Measurements from ENCODE around the gene DMKN. TPM values are rescaled to one million over a fixed set of nuclear protein-coding genes. Genes with fewer than 3 reads are reported as not detected.

DMKN gene
- total RNA-seq, 1 donor = 2.2 TPM

DNA sequence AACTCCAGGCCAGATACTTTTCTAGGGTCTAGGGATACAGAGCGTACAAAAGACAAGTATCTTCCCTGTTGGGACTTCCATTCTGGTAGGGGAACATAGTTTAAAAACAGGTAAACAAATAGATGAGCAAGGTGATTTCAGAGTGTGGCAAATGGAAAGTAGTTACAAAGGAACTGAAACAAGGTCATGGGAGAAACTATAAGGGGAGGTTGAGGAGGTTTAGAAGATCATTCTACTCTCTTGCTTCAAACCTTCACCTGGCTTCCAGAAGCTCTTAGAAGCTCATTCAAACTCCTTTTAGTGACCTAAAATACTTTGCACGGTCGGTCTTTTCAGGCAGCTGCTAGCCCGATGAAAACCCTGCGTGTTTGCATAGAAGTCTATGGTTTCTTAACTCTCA lies 56.3 kb downstream of the DMKN start:
- TF ChIP-seq, protein P1, sequence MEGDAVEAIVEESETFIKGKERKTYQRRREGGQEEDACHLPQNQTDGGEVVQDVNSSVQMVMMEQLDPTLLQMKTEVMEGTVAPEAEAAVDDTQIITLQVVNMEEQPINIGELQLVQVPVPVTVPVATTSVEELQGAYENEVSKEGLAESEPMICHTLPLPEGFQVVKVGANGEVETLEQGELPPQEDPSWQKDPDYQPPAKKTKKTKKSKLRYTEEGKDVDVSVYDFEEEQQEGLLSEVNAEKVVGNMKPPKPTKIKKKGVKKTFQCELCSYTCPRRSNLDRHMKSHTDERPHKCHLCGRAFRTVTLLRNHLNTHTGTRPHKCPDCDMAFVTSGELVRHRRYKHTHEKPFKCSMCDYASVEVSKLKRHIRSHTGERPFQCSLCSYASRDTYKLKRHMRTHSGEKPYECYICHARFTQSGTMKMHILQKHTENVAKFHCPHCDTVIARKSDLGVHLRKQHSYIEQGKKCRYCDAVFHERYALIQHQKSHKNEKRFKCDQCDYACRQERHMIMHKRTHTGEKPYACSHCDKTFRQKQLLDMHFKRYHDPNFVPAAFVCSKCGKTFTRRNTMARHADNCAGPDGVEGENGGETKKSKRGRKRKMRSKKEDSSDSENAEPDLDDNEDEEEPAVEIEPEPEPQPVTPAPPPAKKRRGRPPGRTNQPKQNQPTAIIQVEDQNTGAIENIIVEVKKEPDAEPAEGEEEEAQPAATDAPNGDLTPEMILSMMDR (IDR thresholded peaks at IDR 0.05; ENCODE audit: insufficient read depth, low read depth, low read length) = no peak
- no peak for DNase-seq (ENCODE audit: low read depth)
- no peak overlapping the region for H3K4me3 ChIP-seq (ENCODE audit: low read depth, low read length)

DNA sequence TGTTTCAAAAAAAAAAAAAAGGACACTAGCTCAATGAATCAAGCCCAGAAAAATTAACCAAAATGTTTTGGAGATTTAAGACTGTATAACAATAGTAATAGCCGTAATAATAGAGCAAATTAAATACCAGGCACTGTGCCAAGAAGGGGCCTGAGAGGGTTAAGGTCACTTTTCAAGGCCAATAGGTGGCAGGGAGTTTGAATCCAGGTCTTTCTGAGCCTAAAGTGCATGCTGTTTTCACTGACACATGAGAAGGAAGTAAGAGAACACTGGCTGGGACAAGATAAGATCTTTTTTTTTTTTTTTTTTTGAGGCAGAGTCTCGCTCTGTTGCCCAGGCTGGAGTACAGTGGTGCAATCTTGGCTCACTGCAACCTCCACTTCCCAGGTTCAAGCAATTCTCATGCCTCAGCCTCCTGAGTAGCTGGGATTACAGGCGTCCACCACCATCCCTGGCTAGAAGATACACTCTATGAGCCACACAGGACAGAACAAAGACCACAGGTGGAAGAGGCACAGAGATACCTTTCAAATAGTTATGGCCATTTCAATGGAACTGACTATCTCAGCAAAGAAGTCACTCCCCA lies 57.7 kb downstream of the DMKN start:
- DNase-seq (ENCODE audit: low read depth) = no peak
- TF ChIP-seq, protein P1 (IDR thresholded peaks at IDR 0.05; ENCODE audit: insufficient read depth, low read depth, low read length) = no peak
- H3K4me3 ChIP-seq (ENCODE audit: low read depth, low read length) = no peak overlapping the region

DNA sequence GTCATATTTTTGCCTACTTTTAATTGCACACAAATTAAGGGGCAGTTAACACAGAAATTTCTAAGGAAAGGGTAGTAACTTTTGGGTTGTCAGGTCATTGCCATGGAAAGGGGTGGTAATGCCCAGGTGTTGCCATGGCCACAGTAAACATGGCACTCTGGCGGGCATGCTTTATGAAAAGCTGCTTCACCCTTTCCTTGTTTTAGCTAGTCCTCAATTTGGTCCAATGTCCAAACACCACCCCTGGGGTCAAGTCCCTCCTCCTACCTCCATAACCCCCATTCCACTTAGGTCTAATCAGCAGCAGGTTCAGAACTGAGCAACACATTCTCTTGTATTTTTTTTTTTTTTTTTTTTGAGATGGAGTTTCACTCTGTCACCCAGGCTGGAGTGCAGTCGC lies 58.8 kb downstream of the DMKN start:
- no peak overlapping the region for H3K4me3 ChIP-seq (ENCODE audit: low read depth, low read length)
- TF ChIP-seq, protein P1 (IDR thresholded peaks at IDR 0.05; ENCODE audit: insufficient read depth, low read depth, low read length) = no peak
- no peak for DNase-seq (ENCODE audit: low read depth)

DNA sequence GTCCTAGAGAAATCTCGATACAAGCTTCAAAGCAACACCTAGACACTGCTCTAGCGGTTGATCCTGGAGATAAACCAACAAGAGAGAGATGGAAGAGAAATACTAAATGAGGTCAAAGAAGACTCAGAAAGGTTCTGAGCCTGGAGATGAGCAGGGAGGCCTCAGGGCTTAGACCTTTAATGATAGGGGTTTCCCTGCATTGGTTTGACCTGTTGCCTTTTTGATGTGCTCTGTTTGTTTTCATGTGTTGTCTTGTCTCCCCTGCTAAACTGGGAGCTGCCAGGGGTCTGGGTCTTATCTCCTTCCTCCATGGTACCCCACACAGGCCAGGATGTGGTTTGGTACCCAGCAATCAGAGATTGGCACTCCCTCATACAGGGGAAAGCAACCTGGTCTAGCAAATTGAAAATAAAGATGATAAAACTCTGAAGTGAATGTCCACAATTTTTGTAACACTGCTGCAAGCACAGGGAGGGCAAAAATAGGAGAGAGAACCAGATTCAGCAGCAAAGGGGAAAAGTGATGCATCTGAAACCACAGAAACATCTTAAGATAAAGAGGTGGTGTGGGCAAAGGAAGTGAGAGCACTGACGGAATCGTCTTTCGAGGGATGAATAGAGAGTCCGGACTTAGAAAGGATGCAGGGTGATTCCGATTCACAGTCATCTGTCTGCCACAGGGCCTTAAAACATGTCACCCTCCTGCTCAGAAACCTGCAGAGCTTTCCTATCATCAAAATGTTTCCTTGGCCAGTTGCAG lies 61.9 kb downstream of the DMKN start:
- H3K4me3 ChIP-seq (ENCODE audit: low read depth, low read length) = no peak overlapping the region
- no peak for DNase-seq (ENCODE audit: low read depth)
- TF ChIP-seq, protein P1 (IDR thresholded peaks at IDR 0.05; ENCODE audit: insufficient read depth, low read depth, low read length) = no peak

DNA sequence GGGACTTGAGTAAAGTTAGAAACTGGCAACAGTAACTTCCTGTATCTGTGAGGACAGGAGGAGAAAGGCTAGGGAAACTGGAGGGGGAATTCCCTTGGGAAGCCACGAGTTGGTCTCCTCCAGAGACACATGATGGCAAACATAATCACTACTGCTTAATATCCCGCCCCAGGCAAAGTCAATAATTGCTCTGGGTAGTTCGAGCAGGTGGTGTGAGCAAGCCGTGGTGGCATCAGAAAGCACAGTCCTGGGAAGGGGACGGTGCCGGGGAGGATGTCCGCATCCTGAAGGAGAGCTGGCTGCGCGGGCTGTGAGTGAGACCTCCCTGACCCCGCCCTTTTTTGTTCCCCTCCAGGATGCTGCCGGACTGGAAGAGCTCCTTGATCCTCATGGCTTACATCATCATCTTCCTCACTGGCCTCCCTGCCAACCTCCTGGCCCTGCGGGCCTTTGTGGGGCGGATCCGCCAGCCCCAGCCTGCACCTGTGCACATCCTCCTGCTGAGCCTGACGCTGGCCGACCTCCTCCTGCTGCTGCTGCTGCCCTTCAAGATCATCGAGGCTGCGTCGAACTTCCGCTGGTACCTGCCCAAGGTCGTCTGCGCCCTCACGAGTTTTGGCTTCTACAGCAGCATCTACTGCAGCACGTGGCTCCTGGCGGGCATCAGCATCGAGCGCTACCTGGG lies 63.9 kb downstream of the DMKN start:
- no peak overlapping the region for H3K4me3 ChIP-seq (ENCODE audit: low read depth, low read length)
- TF ChIP-seq, protein P1 (IDR thresholded peaks at IDR 0.05; ENCODE audit: insufficient read depth, low read depth, low read length) = no peak
- no peak for DNase-seq (ENCODE audit: low read depth)

DNA sequence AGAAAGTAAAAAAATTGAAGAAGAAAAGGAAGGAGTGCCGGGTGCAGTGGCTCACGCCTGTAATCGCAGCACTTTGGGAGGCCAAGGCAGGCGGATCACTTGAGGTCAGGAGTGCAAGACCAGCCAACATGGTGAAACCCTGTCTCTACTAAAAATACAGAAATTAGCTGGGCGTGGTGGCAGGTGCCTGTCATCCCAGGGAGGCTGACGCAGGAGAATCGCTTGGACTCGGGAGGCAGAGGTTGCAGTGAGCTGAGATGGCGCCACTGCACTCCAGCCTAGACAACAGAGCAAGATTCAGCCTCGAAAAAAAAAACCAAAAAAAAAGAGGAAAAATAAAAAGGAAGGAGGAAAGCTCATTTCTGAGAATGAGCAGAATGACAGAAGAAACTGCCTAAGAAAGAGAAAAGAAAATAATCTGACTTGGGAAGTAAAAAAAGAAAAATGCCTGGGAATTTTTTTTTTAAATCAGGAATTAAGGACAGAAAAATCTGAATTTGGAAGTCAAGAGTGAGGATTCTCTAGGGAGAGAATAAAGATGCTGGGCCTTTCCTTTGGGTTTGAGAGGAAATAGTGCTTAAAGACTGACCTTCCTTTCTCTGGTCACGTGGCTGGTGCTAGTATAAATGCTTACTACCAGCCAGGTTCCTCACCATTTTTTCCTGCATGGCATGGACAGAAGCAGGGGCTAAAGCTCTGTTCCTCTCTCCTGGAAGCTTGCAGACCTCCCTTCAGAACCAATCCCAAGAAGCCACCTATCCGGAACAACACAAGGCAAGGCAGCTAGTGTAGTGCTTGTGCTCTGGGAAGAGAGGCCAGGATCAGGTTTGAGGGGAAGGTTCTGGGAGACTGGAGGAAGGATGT lies 65.6 kb downstream of the DMKN start, which contains the start of gene FFAR2:
TSS of gene FFAR2 (plus strand) at position 652 of the 864 bp plus-strand sequence. CDS start 1,458 bp downstream, outside the sequence.
- TF ChIP-seq, protein P1 (IDR thresholded peaks at IDR 0.05; ENCODE audit: insufficient read depth, low read depth, low read length) = no peak

More for the DNA sequence above, 65.6 kb downstream of the DMKN start, which contains the start of gene FFAR2:
- no peak for DNase-seq (ENCODE audit: low read depth)
- H3K4me3 ChIP-seq (ENCODE audit: low read depth, low read length) = no peak within 1 kb of the TSS
